HG03439 (cell line): Measurements from ENCODE around the gene KCMF1.
A peak's percentile ranks its signal among the peaks of the same experiment; 100 is the strongest.

Experiments
- ATAC-seq: cut with Tn5 transposase; IDR thresholded peaks from one replicate; pipeline ENCODE4 v1.9.1; 2021; ENCODE audit warnings: mild to moderate bottlenecking, moderate library complexity; ENCODE audit not compliant: unreplicated experiment

Gene KCMF1

DNA sequence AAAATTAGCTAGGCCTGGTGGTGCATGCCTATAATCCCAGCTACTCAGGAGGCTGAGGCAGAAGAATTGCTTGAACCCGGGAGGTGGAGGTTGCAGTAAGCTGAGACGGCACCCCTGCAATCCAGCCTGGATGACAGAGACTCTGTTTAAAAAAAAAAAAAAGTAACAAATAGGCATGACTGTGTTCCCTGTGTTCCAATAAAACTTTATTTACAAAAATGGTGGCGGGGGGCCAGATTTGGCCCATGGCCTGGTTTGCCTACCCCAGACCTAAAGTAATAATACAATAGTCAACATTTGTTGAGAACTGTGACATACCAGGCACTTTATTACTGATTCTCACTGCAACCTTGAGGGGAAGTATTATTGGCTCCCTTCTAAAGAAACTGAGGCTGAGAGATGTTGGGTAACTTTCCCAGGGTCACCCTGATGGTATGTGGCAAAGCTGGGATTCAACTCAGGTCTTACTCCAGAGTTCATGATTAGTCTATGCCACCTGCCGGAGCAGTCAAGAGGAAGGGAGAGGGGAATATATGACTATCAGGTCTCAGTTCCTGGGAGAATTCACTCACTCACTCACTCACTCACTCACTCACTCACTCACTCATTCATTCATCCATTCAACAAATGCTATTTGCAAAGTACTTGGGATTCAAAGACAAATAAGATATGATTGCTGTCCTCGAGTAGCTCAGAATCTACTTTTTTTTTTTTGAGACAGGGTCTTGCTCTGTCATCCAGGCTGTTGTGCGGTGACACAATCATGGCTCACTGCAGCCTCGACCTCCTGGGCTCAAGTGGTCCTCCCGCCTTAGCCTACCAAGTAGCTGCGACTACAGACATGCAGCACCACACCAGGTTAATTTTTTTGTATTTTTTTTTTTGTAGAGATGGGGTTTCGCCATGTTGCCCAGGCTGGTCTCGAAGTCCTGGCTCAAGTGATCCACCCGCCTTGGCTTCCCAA, 14.3 kb upstream of the KCMF1 start:
- no peak for ATAC-seq

DNA sequence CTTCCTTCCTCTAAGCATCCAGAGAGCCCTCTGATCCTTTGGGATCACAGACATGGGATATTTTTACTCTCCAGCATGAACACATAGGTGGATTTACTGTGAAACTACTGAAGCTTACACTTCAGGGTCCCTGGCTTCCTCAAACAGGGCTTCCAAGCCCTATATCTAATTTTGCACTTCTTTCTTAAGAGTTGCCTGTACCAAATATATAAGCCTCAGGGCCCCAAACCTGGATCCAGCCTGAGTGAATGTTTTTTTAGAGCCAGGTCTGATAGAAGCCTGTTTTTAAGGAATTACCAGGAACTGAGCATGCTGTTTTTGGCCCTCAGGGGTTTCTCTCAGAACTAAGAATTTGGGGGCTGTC, 13.2 kb upstream of the KCMF1 start:
- no peak for ATAC-seq

DNA sequence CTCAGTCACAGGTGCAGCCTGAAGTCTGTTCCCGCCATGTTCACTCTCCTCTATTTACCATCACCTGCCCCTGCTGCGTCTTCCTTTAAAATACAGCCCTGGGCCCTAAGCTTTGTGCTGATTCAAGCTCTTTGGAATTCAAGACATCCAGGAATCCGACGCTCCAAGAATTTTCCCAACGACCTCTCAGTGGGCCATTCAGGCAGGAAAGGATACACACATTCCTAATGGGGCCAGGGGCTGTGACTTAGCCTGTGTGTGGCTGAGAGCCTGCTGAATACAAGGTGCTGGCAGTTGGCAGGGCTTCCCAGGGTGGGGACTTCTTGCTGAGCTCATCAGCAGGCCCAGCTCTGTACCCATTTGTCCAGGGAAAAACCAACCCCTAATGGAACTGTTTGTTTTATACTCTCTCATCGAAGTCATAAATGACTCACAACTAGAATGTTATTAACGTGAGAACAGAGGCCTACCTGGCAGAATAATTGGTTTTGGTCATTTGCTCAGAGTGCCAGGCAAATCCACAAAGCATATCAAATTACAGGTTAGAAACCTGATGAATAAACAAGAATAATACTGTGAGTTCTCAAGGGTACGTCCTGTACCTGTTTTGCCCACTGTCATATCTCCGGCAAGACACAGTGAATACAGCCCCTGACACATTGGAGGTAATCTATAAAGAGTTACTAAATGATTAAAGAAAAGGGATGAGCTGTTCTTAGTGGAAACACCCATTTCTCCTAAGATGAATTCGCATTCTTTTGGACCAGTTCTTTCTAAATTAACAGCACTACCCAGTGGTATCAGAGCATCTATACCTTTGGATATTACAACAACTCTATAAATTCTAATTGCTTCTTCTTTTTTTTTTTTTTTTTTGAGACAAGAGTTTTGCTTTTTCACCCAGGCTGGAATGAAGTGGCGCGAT, 12.6 kb upstream of the KCMF1 start:
- ATAC-seq: no peak

DNA sequence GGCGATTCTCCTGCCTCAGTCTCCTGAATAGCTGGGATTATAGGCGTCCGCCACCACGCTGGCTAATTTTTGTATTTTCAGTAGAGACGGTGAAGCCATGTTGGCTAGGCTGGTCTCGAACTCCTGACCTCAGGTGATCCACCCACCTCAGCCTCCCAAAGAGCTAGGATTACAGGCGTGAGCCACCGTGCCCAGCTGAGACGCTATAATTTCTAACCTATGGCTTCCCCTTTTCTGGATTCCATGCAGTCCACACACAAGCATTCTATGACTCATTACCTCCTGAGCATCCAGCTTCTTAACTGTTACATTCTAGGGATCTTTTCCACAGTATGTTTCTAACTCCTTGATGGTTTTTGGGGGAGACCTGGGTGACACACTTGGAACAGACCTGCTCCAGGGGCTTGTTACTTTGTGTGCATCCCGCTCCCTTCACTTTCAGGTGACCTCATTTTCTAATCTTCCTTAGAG, 11.8 kb upstream of the KCMF1 start:
- ATAC-seq: no peak

DNA sequence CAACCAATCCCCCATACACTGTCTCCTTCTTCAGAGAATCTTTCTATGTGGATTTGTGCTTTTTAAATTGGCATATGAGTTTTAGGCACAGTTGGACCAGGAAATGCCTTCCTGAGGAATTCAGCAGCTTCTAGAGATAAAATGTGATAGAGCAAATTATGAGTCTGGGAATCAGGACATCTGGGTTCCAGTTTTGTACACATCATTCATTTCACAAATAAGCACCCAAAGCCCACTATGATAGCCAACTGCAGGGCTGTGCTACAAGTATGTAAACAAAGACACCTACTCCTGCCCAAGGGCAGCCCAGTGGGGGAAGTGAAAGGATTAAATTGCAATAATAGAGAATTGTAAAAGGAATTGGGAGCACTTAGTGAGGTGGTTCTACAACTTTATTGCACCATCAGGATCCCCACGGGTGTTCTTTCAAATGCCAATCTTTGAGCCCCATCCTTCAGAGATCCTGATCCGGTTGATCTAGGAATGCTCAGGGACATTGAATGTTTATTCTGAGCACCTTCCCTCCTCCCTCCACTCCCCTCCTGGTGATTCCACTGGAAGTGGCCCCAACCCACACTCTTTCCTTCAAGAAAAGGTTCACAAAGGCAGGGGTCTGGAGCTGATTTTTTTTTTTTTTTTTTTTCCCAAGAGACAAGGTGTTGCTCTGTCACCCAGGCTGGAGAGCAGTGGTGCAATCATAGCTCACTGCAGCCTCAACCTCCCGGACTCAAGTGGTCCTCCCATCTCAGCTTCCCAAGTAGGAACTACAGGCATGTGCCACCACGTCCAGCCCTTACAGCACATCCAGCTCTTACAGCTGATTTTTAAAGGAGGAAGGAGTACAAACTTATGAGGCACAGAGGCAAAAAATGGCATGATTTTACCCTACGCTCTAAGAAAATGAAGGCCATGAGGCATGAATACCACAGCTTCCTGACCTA, 11.1 kb upstream of the KCMF1 start:
- ATAC-seq: no peak

DNA sequence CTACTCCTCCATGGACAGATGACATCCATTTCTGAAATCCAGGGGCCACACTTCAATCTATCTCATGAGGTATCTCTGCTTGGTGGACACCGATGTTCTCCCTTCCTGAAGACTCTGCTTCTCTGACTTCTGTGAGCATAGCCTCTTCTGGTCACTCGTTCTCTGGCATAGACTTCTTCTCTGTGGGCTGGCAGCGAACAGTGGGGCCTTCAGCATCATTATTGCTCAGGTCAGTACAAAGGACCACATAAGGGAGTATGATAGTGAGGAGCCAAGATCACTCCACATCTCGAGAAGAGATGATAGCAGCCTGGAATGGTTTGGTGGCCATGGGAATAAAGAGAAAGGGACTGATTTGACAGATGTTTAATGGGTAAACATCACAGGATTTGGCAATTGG, 8.0 kb upstream of the KCMF1 start:
- no peak for ATAC-seq

DNA sequence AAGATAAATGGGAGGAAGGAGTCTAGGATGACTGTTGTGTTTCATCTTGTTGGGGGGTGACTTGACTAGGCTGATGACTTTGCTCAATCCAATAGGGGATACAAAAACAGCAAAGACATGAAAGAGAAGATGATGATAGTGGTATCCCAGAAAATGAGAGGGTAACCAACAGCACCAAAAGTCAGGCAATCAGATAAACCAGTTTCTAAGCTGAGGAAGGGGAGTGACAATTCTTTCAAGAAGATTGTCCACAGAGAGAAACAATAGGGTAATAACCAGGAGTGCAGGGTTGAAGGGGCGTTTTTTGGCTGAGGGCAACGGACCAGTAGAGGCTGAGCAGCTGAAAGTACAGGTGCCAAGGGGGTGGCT, 7.7 kb upstream of the KCMF1 start:
- ATAC-seq: no peak

DNA sequence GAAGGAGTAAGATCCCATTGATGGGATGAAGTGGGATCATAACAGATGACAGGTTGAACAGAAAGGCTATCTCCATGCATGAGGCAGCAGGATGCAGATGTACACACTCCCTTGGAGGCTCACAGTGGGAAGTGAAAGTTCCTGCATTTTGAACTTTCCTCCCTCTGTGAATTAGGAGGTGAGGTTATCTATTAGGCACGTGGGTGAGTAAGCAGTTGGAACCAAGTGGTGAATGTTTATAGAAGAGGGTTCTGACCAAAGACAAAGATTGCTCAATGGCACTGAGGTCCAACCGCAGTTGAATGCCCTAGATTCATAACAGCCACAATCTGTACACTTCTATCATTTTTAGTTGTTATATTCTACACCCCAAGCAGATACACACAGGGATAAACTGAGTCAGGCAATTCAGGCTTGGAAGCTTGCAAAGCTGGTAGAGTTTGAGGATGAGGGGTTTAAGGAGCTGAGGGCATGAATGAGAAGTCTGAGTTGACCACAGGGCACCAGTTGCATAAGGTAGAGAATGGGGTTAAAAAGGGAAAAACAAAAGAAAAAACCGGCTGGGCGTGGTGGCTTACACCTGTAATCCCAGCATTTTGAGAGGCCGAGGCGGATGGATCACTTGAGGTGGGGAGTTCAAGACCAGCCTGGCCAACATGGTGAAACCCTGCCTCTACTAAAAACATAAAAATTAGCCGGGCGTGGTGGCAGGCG, 7.1 kb upstream of the KCMF1 start:
- no peak for ATAC-seq

DNA sequence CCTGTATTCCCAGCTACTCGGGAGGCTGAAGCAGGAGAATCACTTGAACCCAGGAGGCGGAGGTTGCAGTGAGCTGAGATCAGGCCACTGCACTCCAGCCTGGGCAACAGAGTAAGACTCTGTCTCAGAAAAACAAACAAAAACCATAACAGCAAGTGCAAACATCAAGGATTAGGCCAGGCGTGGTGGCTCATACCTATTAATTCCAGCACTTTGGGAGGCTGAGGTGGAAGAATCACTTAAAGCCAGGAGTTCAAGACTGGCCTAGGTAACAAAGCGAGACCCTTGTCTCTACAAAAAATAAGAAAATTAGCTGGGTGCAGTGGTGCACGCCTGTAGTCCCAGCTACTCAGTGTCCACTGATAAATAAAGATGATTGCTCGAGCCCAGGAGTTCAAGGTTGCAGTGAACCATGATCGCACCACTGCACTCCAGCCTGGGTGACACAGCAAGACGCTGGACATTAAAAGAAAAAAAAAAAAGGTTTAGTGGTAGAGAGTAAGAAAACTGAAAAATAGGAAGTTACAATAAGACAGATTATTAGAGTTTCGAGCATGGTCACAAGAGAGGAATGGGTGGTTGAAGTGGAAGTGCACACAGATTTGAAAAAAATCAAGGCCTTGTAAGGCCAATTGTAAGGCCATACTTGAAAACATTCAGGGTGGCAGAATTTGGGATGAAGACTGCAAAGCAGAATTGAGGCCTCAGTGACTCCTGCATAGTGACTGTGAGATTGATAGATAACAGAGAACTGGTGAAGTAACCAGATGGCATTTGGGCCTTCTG, 6.4 kb upstream of the KCMF1 start:
- ATAC-seq: no peak

DNA sequence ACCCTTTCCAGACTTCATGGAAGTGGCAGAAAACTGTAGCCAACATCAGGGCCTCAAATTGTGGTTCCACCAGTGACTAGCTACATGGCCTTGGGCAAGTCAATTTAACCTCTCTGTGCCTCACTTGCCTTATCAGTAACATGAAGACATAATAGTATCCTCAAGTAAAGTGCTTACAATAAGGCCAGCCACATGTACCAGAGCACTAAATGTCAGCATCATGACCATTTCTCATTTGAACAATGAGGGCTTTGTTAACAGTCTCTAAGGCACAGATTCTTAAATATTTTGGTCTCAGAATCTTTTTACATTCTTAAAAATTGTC, 5.8 kb upstream of the KCMF1 start:
- ATAC-seq: no peak

DNA sequence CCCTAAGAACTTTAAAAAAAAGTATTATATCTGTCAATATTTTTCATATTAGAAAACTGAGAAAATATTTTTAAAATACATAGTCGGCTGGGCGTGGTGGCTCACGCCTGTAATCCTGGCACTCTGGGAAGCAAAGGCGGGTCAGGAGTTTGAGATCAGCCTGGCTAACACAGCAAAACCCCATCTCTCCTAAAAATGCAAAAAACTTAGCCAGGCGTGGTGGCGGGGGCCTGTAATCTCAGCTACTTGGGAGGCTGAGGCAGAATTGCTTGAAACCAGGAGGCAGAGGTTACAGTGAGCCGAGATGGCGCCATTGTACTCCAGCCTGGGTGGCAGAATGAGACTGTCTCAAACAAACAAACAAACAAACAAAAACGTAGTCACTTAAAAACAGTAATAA, 5.1 kb upstream of the KCMF1 start:
- ATAC-seq: no peak

DNA sequence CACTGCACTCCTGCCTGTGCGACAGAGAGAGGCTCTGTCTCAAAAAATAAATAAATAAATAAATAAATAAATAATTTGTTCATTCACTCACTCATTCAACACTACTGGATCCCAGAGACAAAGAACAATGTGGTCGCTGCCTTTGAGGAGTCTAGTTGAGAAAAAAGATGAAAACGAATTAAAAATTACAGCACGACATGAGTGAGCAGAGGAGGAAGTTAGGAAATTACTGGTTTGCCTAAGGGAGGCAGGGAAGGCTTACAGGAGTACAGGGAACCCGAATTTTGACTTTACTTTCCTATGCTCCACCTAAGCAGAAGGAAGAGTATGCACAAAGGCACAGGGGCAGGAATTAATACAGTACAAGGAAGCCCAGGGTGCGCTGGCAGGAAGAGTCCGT, 4.2 kb upstream of the KCMF1 start:
- ATAC-seq: no peak

DNA sequence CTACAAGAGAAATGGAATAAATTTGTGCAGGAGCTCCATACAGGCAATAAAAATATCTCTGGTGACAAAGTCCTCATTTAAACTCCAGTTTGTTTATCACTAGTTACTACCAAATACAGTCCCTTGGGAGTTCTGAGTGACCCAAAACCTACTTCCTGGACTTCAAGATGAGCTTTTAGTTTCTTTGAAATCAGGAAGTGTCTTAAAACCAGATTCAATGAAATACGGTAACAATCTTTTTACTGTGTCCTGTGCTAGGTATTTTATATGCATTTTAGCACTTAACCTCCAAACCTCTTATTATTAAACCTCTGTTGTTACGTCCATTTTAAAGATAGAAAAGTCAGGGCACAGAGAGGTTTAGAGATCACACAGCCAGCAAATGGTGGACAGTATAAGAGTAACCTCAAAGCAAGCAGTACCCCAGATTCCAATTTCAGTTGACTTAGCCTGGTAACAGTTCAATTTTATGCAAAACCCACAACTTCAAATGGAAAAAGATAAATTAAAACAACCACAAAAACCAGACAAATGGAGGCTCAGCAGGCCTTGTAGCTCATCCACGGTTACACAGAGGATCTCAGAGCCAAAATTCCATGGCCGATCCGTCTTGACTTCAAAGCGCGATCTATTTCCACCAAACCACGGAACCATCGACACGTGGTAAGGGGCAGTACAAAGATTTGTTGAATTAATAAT, 1.3 kb upstream of the KCMF1 start:
- ATAC-seq: no peak

DNA sequence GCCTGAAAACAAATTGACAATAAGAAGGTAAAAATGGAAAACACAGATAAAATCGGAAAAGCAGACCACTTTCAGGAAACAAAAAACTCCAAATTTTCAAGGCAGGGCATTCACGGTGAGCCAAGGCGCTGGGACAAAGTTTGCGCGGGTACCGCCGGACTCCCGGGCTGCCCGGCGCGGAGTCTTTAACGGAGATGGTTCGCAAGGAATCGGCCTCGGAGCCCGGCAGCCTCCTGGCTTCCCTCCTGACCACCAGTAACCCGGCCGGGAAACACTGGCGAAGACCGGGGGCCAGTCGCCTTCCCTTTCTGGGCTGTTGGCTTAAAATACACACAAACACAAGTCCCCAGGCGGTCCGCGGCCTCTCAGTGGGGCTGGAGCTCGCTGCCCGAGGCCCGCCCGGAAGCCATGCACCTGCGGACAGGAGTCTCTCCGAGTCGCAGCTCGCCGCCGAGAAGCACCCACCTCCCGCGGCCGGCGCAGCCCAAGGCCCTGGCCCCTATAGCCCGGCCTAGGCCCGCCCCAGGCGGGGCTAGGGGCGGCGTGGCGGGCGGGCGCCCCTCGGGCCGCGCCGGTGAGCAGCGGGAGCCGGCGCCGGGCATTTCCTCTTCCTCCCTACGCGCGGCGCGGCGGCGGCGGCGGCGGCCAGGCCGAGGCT, 622 bp upstream of the KCMF1 start:
- peak; percentile 44 for ATAC-seq

DNA sequence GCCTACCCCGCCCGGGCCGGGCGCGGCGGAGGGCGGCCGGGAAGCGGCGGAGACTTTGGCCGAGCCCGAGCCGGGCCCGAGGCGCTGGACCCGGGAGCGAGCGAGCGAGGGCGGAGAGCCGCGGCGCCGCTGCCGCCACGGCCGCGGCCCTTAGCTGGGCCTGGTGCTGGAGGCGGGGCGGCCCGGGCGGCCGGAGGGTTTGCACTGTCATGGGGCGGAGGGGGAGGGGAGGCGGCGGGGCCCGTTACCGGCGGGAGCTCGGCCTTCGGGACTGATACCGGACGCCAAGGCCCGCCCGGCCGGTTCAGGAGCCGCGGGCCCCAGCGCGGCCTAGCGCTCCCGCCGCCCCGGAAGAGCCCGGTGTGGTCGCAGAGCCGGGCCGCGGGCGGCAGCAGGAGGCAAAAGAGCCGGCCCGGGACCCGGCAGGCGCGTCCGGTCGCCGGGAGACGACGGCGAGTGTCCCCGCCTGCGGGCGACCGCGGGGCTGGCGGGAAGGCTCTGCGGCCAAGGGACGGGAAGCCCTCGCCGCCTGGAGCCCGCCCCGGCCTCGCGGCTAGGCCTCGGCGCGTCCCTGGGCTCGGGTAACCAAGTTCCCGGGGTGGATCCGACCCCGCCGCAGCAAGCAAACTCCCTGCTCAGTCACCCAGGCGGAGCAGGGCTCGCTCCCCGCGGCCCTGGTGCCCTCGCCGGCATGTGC, 697 bp downstream of the KCMF1 start:
- ATAC-seq: peak; percentile 44

DNA sequence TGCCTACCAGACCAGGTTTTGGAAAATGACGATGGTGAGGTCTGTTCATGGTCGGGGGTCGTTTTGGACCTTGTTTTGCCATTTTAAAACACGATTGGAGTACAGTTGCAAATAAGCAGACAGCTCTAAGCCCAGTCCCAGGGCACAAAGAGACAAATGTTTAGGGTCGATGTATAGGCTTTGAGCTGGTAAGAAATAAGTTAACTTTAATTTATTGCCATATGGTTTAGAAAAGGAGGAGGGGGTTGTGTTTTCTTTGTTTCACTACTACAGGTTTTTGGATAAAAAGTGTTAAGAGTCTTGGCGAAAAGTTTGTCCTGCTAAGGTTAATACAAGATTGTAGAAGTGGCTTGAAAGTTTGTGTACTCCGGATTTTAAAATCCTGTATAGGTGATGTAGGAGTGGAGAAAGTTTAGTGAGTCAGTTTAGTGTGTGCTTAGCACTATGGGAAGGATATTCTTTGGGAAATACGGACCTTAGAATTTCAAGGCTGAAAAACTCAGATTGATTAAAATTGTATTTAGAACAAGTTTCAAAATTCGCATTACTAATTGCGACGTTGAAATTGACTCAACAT, 1.3 kb downstream of the KCMF1 start:
- no peak for ATAC-seq

DNA sequence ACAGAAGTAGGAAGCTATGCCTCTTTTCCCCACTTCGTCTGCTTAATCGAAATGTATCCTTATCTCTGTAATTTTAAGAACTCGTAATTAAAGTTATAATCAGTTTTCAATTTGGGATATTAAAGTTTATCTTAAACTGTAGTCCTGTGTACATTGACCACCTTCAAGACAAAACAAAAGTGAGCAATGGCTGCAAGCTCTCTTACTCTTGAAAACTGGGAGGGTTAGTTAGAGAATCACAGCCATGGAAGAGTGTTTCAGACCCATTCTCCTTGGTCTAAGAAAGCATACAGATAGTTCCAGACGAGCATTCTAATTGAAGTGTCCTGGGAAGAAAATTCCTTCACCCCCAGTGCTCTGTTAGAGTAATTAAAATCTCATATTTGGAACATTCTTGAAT, 2.0 kb downstream of the KCMF1 start:
- no peak for ATAC-seq
